AG04449 (cell line): Measurements from ENCODE around the gene ATXN7L1.

Experiments used
- CTCF ChIA-PET: fragments of 350-600 bp; formaldehyde crosslinking; extraction: SDS; loops from one replicate; lab custom pipeline; 2021; ENCODE audit warnings: antibody characterized with exemption; lab: Yijun Ruan, JAX
- POLR2A ChIA-PET: fragments of 400-600, 350-600 bp; formaldehyde crosslinking; extraction: SDS; loops from one replicate; lab custom pipeline; 2020; ENCODE audit warnings: antibody characterized with exemption, inconsistent platforms; lab: Yijun Ruan, JAX
- DNase-seq: peaks from one replicate; pipeline ENCODE4 v3.0.0-alpha.2; 2010; ENCODE audit warnings: low read depth, low spot score
- H3K4me3 ChIP-seq: 2 replicates; pipeline ENCODE4 v1.5.1; 2011; ENCODE audit warnings: low read depth, mild to moderate bottlenecking, control low read depth, low read length
- CTCF ChIP-seq: IDR thresholded peaks from one replicate; pipeline ENCODE4 v1.5.1; 2011; ENCODE audit warnings: mild to moderate bottlenecking, moderate library complexity, low read length, control low read depth, inconsistent platforms; ENCODE audit not compliant: insufficient read depth; ENCODE audit errors: missing control alignments

Gene ATXN7L1

DNA sequence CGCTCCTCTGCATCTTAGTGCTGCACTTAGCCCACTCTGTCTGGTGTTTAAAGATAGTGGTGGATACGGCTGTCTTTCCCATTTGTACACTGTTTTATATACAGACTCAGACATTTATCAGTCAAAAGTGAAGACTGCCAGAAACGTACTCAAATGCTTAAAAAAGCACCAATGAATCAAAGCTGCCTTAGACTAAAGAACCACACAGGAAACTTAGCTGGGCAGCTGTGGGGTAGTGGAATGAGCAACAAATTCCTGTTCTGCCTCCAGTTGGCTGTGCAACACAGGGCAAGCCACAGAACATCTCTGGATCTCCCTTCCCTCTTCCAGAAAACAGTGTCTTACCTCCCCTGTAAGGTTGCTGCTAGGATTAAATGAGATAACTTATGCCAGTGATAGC is 76.0 kb downstream of the ATXN7L1 start:
- TF ChIP-seq CTCF: no peak
- ChIA-PET POLR2A (interaction anchor here (0.6 kb wide), 1 partner anchor 12 kb away, joined by 3 read pairs; no protein-coding TSS in a partner anchor), CTCF (interaction anchor here (0.7 to 1.2 kb wide), 2 partner anchors 28 to 211 kb away, joined by 3 read pairs; no protein-coding TSS in a partner anchor)
- H3K4me3 ChIP-seq: no peak overlapping the region
- no peak for DNase-seq

DNA sequence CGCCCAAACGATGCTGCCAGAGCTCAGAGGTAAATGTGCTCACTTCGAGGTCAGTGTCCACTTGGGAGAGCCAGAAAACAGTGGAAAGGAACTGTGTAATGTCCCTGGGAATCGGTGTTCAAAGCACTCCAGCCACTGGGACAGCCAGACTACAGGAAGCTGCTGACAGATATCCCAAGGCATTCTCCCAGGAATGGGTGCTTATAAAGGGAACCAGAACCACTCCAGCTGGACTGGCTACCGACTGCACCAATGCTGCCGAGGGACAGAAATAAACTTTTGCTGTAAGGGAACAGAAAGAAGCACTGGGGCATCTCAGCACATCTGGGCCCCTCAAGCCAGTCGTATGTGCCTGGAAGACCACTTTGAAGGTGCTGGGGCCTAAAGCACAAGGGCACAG is 76.7 kb downstream of the ATXN7L1 start:
- DNase-seq: no peak
- no peak overlapping the region for H3K4me3 ChIP-seq
- TF ChIP-seq CTCF: no peak
- ChIA-PET POLR2A (no interaction called here), CTCF (interaction anchor here (0.7 to 2.1 kb wide), 2 partner anchors 13 to 29 kb away, joined by 3 to 7 read pairs; no protein-coding TSS in a partner anchor)

GRCh38 chr7:105799006-105799405 is 77.4 kb downstream of the ATXN7L1 start:
- no peak for DNase-seq
- ChIA-PET POLR2A (no interaction called here), CTCF (interaction anchor here (2.1 kb wide), 1 partner anchor 12 kb away, joined by 7 read pairs; no protein-coding TSS in a partner anchor)
- no peak overlapping the region for H3K4me3 ChIP-seq
- no peak for TF ChIP-seq CTCF

DNA sequence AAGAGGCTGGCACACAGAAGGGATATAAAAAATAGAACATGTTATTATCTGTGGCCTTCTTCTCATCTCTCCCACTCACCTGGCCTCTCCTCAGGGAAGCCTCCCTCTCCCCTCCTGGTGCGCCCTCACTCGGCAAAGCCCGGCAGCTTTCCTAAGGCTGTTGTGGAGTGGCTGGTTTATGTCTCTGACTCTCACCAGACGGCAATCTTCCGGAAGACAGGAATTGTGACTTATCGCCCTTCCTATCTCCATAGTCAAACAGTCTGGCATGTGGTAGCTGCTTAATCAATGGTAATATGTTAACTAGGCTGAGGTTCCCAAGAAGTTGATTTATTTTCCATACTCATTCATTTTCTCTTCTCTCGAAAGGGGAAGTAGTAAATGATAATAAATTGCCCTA is 78.7 kb downstream of the ATXN7L1 start:
- no peak for TF ChIP-seq CTCF
- ChIA-PET POLR2A (no interaction called here), CTCF (interaction anchor here (0.7 to 2.1 kb wide), 4 partner anchors 11 to 249 kb away, joined by 3 to 7 read pairs (median 4); no protein-coding TSS in a partner anchor)
- no peak for DNase-seq
- H3K4me3 ChIP-seq: no peak overlapping the region

DNA sequence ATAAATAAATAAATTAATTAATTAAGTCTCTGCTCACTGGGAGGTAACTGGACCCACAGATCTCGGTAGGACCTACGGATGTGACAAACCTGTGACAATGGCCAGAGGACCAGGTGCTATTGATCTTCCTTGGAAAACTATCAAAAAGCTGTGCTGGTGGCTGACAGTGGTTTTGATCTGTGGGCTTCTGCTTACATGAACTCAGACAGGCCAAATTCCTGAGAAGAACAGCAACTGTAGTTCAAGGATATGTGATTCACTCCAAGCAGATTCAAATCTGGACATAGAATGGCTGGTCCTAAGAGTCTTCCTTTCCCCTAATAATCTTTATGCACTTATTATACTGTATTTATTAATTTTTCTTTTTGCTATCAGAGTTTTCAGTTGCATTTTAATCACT is 80.0 kb downstream of the ATXN7L1 start:
- no peak for DNase-seq
- ChIA-PET POLR2A (no interaction called here), CTCF (interaction anchor here (0.9 to 2.3 kb wide), 5 partner anchors 9 to 213 kb away, joined by 3 to 5 read pairs (median 4); no protein-coding TSS in a partner anchor)

More for the DNA sequence above, 80.0 kb downstream of the ATXN7L1 start:
- TF ChIP-seq CTCF: no peak
- H3K4me3 ChIP-seq: no peak overlapping the region
